ENCODE data around the gene MAP1S. TPM values are rescaled to one million over a fixed set of nuclear protein-coding genes. Genes with fewer than 3 reads are reported as not detected.

MAP1S gene, protein sequence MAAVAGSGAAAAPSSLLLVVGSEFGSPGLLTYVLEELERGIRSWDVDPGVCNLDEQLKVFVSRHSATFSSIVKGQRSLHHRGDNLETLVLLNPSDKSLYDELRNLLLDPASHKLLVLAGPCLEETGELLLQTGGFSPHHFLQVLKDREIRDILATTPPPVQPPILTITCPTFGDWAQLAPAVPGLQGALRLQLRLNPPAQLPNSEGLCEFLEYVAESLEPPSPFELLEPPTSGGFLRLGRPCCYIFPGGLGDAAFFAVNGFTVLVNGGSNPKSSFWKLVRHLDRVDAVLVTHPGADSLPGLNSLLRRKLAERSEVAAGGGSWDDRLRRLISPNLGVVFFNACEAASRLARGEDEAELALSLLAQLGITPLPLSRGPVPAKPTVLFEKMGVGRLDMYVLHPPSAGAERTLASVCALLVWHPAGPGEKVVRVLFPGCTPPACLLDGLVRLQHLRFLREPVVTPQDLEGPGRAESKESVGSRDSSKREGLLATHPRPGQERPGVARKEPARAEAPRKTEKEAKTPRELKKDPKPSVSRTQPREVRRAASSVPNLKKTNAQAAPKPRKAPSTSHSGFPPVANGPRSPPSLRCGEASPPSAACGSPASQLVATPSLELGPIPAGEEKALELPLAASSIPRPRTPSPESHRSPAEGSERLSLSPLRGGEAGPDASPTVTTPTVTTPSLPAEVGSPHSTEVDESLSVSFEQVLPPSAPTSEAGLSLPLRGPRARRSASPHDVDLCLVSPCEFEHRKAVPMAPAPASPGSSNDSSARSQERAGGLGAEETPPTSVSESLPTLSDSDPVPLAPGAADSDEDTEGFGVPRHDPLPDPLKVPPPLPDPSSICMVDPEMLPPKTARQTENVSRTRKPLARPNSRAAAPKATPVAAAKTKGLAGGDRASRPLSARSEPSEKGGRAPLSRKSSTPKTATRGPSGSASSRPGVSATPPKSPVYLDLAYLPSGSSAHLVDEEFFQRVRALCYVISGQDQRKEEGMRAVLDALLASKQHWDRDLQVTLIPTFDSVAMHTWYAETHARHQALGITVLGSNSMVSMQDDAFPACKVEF
- 13.4 and 20.0 TPM in 2 replicates for polyA plus RNA-seq

DNA sequence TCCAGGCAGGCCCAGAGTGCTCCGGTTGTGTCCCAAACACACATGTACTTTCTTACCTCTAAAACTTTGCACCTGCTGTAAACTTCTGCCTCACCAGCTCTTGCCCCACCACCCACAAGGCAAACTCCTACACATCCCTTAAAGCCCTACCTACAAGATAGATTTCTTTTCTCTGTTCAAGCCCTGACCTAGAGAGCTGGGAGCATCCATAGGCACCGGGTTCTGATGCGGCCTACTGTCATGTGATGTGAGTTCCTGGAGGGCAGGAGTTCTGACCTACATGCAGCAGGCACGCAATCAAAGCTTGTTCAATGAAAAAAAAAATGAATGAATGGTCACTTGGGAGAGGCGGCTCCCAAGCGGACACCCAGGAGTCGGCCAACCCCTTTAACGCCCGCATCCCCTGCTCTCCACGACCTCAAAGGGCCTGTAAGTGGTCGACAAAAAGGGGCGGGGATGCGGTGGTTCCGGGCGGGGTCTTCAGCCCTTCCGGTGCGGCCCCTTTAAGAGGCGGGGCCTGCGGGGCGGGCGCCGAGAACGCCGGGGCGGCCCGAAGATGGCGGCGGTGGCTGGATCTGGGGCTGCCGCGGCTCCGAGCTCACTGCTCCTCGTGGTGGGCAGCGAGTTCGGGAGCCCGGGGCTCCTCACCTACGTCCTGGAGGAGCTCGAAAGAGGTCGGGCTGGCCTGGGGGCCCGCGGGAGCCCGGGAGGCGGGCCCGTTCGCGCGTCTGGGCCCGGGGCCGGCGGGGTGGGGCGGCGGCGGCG is at the start of gene MAP1S:
Gene MAP1S, plus strand, starts transcription at position 534 of the 765 bp plus-strand sequence. Its CDS starts 23 bp downstream, at position 557.

DNA sequence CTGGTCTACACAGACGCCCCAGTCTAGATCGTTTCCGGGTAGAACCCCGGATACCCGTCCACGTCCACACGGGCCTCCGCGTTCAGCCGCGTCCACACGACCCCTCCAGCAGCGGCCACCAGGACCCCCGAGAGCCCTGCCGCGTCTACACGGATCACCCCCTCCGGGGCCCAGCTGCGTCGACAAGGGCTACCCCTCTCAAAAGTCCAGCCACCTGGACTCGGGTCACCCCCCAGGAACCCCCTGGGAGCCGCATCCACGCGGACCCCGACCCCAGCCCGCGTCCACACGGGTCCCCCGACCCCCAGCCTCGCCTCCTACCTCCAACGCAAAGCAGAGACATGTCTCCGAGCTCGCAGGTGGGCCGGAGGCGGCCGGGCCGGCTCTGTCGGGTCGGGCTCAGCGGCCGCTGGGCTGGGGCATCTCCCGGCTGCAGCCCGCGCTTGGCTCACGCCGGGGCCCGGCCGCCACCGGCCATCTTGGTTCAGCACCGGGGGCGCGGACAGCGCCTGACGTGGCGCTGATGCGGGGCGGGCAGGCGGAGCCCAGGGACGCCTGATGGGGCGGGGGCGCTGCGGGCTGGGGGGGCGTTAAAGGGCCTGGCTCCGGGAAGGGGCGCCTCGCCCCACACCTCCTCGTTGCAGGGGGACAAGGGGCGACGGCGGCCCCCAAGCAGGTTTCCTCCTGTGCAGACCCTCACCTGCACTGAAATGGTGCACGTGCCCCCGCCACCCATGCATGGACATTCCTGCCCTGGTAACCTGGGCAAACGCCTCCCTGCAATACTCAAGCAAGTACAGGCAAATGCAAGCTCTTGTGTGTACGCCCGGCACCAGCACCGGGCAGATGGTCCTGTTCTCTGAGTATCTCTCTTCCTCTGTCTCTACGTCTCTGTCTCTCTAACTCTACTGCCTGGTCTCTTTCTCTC is 31.2 kb upstream of the MAP1S start, which contains the start of gene UNC13A:
Gene UNC13A, minus strand, starts transcription at position 498 of the 928 bp plus-strand sequence. Its CDS starts 155 bp downstream, at position 343.

DNA sequence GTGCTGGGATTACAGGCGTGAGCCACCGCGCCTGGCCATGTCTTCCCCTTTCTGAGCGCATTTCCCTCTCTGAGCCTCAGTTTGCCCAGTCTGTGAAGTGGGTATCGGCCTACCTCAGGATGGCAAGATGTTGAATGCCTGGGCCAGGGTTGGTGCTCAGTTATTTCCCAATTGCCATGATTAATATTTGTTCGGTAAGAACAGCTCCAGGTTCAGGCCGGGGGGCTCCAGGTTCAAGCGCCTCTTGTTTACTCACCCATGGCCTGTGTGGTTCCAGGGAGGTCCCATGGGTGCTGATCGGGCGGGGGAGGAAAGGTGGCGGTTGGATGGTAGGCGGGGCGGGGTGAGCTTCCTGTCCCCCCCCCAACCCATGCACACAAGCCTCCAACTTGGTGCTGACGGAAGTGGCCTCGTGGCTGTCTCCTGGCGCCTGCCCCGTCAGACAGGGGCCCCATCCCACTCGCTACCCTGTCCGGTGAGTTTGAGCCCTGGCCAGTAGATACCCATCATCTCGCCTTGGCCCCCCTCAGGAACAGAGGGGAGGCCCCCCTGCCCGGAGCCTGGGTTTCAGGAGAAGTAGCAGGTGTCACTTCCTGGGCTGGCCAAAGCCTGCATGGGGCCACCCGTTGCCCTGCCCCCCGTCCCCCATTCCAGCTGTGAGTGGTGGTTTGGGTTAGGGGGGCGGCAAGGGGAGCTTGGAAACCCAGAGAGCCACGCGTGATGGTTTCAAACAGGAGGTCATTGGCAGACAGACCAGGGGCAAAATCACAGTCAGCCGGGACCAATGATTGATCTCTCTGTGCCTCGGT is 32.0 kb downstream of the MAP1S start, which contains the start of gene FCHO1:
Gene FCHO1, plus strand, starts transcription at position 375 of the 809 bp plus-strand sequence. CDS start 3,688 bp downstream, outside the sequence.

Other genes starting within 250 kb of the MAP1S start
- 1.5 and 2.3 TPM in 2 replicates for gene SLC27A1, start 249.0 kb upstream of the MAP1S start, polyA plus RNA-seq
- gene PGLS, start 207.8 kb upstream of the MAP1S start, polyA plus RNA-seq = 3.9 and 4.0 TPM in 2 replicates
- 0.28 and 1.7 TPM in 2 replicates for gene COLGALT1, start 163.8 kb upstream of the MAP1S start, polyA plus RNA-seq
- gene UNC13A, start 31.1 kb upstream of the MAP1S start, polyA plus RNA-seq = 3.8 and 6.4 TPM in 2 replicates
- gene FCHO1, start 32.0 kb downstream of the MAP1S start, polyA plus RNA-seq = 0.10 TPM in 1 of 2 replicates, not detected in the other
- not detected in 2 replicates for gene B3GNT3, start 75.7 kb downstream of the MAP1S start, polyA plus RNA-seq
- not detected in 2 replicates for gene INSL3, start 102.0 kb downstream of the MAP1S start, polyA plus RNA-seq
- gene JAK3, start 128.5 kb downstream of the MAP1S start, polyA plus RNA-seq = 0.19 TPM in 1 of 2 replicates, not detected in the other
- 279 and 299 TPM in 2 replicates for gene RPL18A, start 140.4 kb downstream of the MAP1S start, polyA plus RNA-seq
- gene SLC5A5, start 152.5 kb downstream of the MAP1S start, polyA plus RNA-seq = not detected in 2 replicates
- gene CCDC124, start 213.5 kb downstream of the MAP1S start, polyA plus RNA-seq = 9.3 and 16.0 TPM in 2 replicates
- gene KCNN1, start 247.6 kb downstream of the MAP1S start, polyA plus RNA-seq = 2.1 and 4.3 TPM in 2 replicates

Data from Purkinje cell (primary cell).